Activated naive CD4-positive, alpha-beta T cell treated with anti-CD3 and anti-CD28 coated beads, Interleukin-2, amount 50 U/mL, for 24 hours (primary cell): ENCODE data around the gene CACNG5.

Source experiments
- H3K27ac Mint-ChIP-seq: one replicate; pipeline ENCODE4 v1.8.0; 2021; ENCODE audit warnings: mild to moderate bottlenecking, mixed read lengths
- H3K27me3 Mint-ChIP-seq: one replicate; pipeline ENCODE4 v1.8.0; 2021; ENCODE audit warnings: mixed read lengths
- H3K36me3 Mint-ChIP-seq: one replicate; pipeline ENCODE4 v1.8.0; 2021; ENCODE audit warnings: mixed read lengths
- H3K4me1 Mint-ChIP-seq: one replicate; pipeline ENCODE4 v1.8.0; 2021; ENCODE audit warnings: mixed read lengths
- H3K4me3 Mint-ChIP-seq: one replicate; pipeline ENCODE4 v1.8.0; 2021; ENCODE audit warnings: mild to moderate bottlenecking, mixed read lengths
- H3K9me3 Mint-ChIP-seq: one replicate; pipeline ENCODE4 v1.8.0; 2021; ENCODE audit warnings: mixed read lengths

CACNG5 gene

GRCh38 chr17:66855204-66855603 is 20.3 kb downstream of the CACNG5 start:
- H3K4me3 Mint-ChIP-seq: no peak overlapping the region
- H3K36me3 Mint-ChIP-seq: no peaks in the 10 kb centered on the region
- peaks cover under 1% of the 10 kb centered on the region for H3K4me1 Mint-ChIP-seq
- H3K9me3 Mint-ChIP-seq: no peaks in the 10 kb centered on the region
- H3K27ac Mint-ChIP-seq: no peak overlapping the region
- H3K27me3 Mint-ChIP-seq: no peaks in the 10 kb centered on the region

GRCh38 chr17:66858226-66859083 is 23.5 kb downstream of the CACNG5 start:
- Mint-ChIP-seq H3K4me1 (peaks cover 3% of the 10 kb centered on the region), H3K27ac (no peak overlapping the region), H3K36me3 (no peaks in the 10 kb centered on the region), H3K4me3 (no peak overlapping the region), H3K27me3 (no peaks in the 10 kb centered on the region), H3K9me3 (peaks cover under 1% of the 10 kb centered on the region)

GRCh38 chr17:66859353-66859752 is 24.4 kb downstream of the CACNG5 start:
- Mint-ChIP-seq H3K36me3 (no peaks in the 10 kb centered on the region), H3K27ac (no peak overlapping the region), H3K27me3 (peaks cover 3% of the 10 kb centered on the region), H3K9me3 (peaks cover 5% of the 10 kb centered on the region), H3K4me1 (peaks cover 3% of the 10 kb centered on the region), H3K4me3 (no peak overlapping the region)

GRCh38 chr17:66860204-66860603 is 25.3 kb downstream of the CACNG5 start:
- Mint-ChIP-seq H3K4me3 (no peak overlapping the region), H3K27me3 (peaks cover 3% of the 10 kb centered on the region), H3K4me1 (peaks cover 3% of the 10 kb centered on the region), H3K9me3 (peaks cover 5% of the 10 kb centered on the region), H3K27ac (no peak overlapping the region), H3K36me3 (no peaks in the 10 kb centered on the region)

- peaks cover 5% of the 10 kb centered on the region for H3K9me3 Mint-ChIP-seq
- H3K4me1 Mint-ChIP-seq: peaks cover 3% of the 10 kb centered on the region
- no peak overlapping the region for H3K4me3 Mint-ChIP-seq
- H3K27me3 Mint-ChIP-seq: peaks cover 7% of the 10 kb centered on the region
- no peaks in the 10 kb centered on the region for H3K36me3 Mint-ChIP-seq
- H3K27ac Mint-ChIP-seq: no peak overlapping the region
Observed at GRCh38 chr17:66863820-66864219, 28.9 kb downstream of the CACNG5 start.

GRCh38 chr17:66865151-66865550 is 30.2 kb downstream of the CACNG5 start:
- Mint-ChIP-seq H3K36me3 (no peaks in the 10 kb centered on the region), H3K4me1 (peaks cover 3% of the 10 kb centered on the region), H3K9me3 (peaks cover 5% of the 10 kb centered on the region), H3K27me3 (peaks cover 7% of the 10 kb centered on the region), H3K27ac (no peak overlapping the region), H3K4me3 (no peak overlapping the region)

GRCh38 chr17:66873962-66874361 is 39.0 kb downstream of the CACNG5 start:
- Mint-ChIP-seq H3K27ac (no peak overlapping the region), H3K9me3 (no peaks in the 10 kb centered on the region), H3K36me3 (no peaks in the 10 kb centered on the region), H3K27me3 (peaks cover 2% of the 10 kb centered on the region), H3K4me3 (no peak overlapping the region), H3K4me1 (no peaks in the 10 kb centered on the region)

GRCh38 chr17:66884931-66885330 is 50.0 kb downstream of the CACNG5 start:
- Mint-ChIP-seq H3K36me3 (peaks cover 2% of the 10 kb centered on the region), H3K4me1 (no peaks in the 10 kb centered on the region), H3K27me3 (peaks cover 3% of the 10 kb centered on the region), H3K9me3 (peaks cover 5% of the 10 kb centered on the region), H3K4me3 (no peak overlapping the region), H3K27ac (no peak overlapping the region)

- peaks cover 3% of the 10 kb centered on the region for H3K27me3 Mint-ChIP-seq
- H3K9me3 Mint-ChIP-seq: peaks cover 5% of the 10 kb centered on the region
- H3K4me1 Mint-ChIP-seq: no peaks in the 10 kb centered on the region
- no peak overlapping the region for H3K4me3 Mint-ChIP-seq
- H3K27ac Mint-ChIP-seq: no peak overlapping the region
- peaks cover 2% of the 10 kb centered on the region for H3K36me3 Mint-ChIP-seq
Observed at GRCh38 chr17:66885417-66885816, 50.5 kb downstream of the CACNG5 start.

GRCh38 chr17:66889480-66890230 is 54.7 kb downstream of the CACNG5 start:
- H3K36me3 Mint-ChIP-seq: no peaks in the 10 kb centered on the region
- no peaks in the 10 kb centered on the region for H3K27me3 Mint-ChIP-seq
- H3K4me3 Mint-ChIP-seq: no peak overlapping the region
- no peak overlapping the region for H3K27ac Mint-ChIP-seq
- no peaks in the 10 kb centered on the region for H3K9me3 Mint-ChIP-seq
- H3K4me1 Mint-ChIP-seq: no peaks in the 10 kb centered on the region

- H3K9me3 Mint-ChIP-seq: no peaks in the 10 kb centered on the region
- H3K27ac Mint-ChIP-seq: no peak overlapping the region
- no peaks in the 10 kb centered on the region for H3K27me3 Mint-ChIP-seq
- no peak overlapping the region for H3K4me3 Mint-ChIP-seq
- no peaks in the 10 kb centered on the region for H3K4me1 Mint-ChIP-seq
- no peaks in the 10 kb centered on the region for H3K36me3 Mint-ChIP-seq
Observed at GRCh38 chr17:66892246-66892645, 57.3 kb downstream of the CACNG5 start.

- Mint-ChIP-seq H3K9me3 (no peaks in the 10 kb centered on the region), H3K36me3 (no peaks in the 10 kb centered on the region), H3K27me3 (no peaks in the 10 kb centered on the region), H3K27ac (no peak overlapping the region), H3K4me1 (no peaks in the 10 kb centered on the region), H3K4me3 (no peak overlapping the region)
Observed at GRCh38 chr17:66893382-66893781, 58.5 kb downstream of the CACNG5 start.

GRCh38 chr17:66893863-66894262 is 58.9 kb downstream of the CACNG5 start:
- H3K4me3 Mint-ChIP-seq: no peak overlapping the region
- no peaks in the 10 kb centered on the region for H3K27me3 Mint-ChIP-seq
- H3K27ac Mint-ChIP-seq: no peak overlapping the region
- H3K9me3 Mint-ChIP-seq: no peaks in the 10 kb centered on the region
- no peaks in the 10 kb centered on the region for H3K36me3 Mint-ChIP-seq
- no peaks in the 10 kb centered on the region for H3K4me1 Mint-ChIP-seq

- Mint-ChIP-seq H3K9me3 (no peaks in the 10 kb centered on the region), H3K27me3 (no peaks in the 10 kb centered on the region), H3K36me3 (no peaks in the 10 kb centered on the region), H3K4me1 (no peaks in the 10 kb centered on the region), H3K27ac (no peak overlapping the region), H3K4me3 (no peak overlapping the region)
Observed at GRCh38 chr17:66897141-66897540, 62.2 kb downstream of the CACNG5 start.

GRCh38 chr17:66898536-66898935 is 63.6 kb downstream of the CACNG5 start:
- no peaks in the 10 kb centered on the region for H3K36me3 Mint-ChIP-seq
- no peaks in the 10 kb centered on the region for H3K4me1 Mint-ChIP-seq
- H3K27me3 Mint-ChIP-seq: no peaks in the 10 kb centered on the region
- H3K4me3 Mint-ChIP-seq: no peak overlapping the region
- H3K27ac Mint-ChIP-seq: no peak overlapping the region
- H3K9me3 Mint-ChIP-seq: no peaks in the 10 kb centered on the region
